H9 (cell line): ENCODE data around the gene NT5DC3. TPM values are rescaled to one million over a fixed set of nuclear protein-coding genes. Genes with fewer than 3 reads are reported as not detected.

Source experiments
- DNase-seq: peaks from one replicate; pipeline ENCODE4 v3.0.0-alpha.2; 2017
- H2AFZ ChIP-seq: one replicate; pipeline ENCODE4 v1.6.1; 2013; ENCODE audit warnings: mild to moderate bottlenecking, low read length, control low read depth, moderate library complexity
- H2AK5ac ChIP-seq: 2 replicates; pipeline ENCODE4 v1.6.1; 2013; ENCODE audit warnings: low read length, control low read depth, mixed read lengths; ENCODE audit not compliant: insufficient read length
- H2BK120ac ChIP-seq: one replicate; pipeline ENCODE4 v1.6.1; 2013; ENCODE audit warnings: low read depth, mild to moderate bottlenecking, low read length, control low read depth, inconsistent platforms; ENCODE audit not compliant: poor library complexity, severe bottlenecking
- H2BK12ac ChIP-seq: 2 replicates; pipeline ENCODE4 v1.6.1; 2013; ENCODE audit warnings: low read length, control low read depth, mixed read lengths, low read depth; ENCODE audit not compliant: insufficient read length
- H2BK15ac ChIP-seq: 2 replicates; pipeline ENCODE4 v1.6.1; 2013; ENCODE audit warnings: low read depth, low read length, control low read depth
- H2BK20ac ChIP-seq: one replicate; pipeline ENCODE4 v1.6.1; 2013; ENCODE audit warnings: low read depth, mild to moderate bottlenecking, low read length, control low read depth, inconsistent platforms; ENCODE audit not compliant: poor library complexity, severe bottlenecking
- H2BK5ac ChIP-seq: 2 replicates; pipeline ENCODE4 v1.6.1; 2013; ENCODE audit warnings: low read length, control low read depth, mixed read lengths; ENCODE audit not compliant: insufficient read length
- H3K14ac ChIP-seq: 2 replicates; pipeline ENCODE4 v1.6.1; 2013; ENCODE audit warnings: low read length, control low read depth; ENCODE audit not compliant: insufficient read depth
- H3K18ac ChIP-seq: 2 replicates; pipeline ENCODE4 v1.6.1; 2013; ENCODE audit warnings: low read depth, mild to moderate bottlenecking, mixed read lengths, low read length, control low read depth; ENCODE audit not compliant: insufficient read length
- H3K23ac ChIP-seq: 2 replicates; pipeline ENCODE4 v1.6.1; 2013; ENCODE audit warnings: low read length, control low read depth, mixed read lengths, low read depth; ENCODE audit not compliant: insufficient read length
- H3K23me2 ChIP-seq: 2 replicates; pipeline ENCODE4 v1.6.1; 2013; ENCODE audit warnings: low read depth, mild to moderate bottlenecking, mixed read lengths, low read length, control low read depth; ENCODE audit not compliant: insufficient read length, poor library complexity, severe bottlenecking
- H3K27ac ChIP-seq: 2 replicates; pipeline ENCODE4 v1.5.1; 2013; ENCODE audit warnings: low read length, control low read depth, mixed read lengths, low read depth; ENCODE audit not compliant: insufficient read length
- H3K27me3 ChIP-seq: 2 replicates; pipeline ENCODE4 v1.6.1; 2013; ENCODE audit warnings: low read length, control low read depth, inconsistent platforms; ENCODE audit not compliant: insufficient read depth
- H3K4ac ChIP-seq: 2 replicates; pipeline ENCODE4 v1.6.1; 2013; ENCODE audit warnings: low read depth, mild to moderate bottlenecking, control low read depth, inconsistent platforms, low read length, moderate library complexity
- H3K4me1 ChIP-seq: 2 replicates; pipeline ENCODE4 v1.6.1; 2013; ENCODE audit warnings: low read length, control low read depth, inconsistent platforms; ENCODE audit not compliant: insufficient read depth
- H3K4me2 ChIP-seq: 2 replicates; pipeline ENCODE4 v1.6.1; 2013; ENCODE audit warnings: low read length, control low read depth, mixed read lengths; ENCODE audit not compliant: insufficient read length, insufficient read depth
- H3K56ac ChIP-seq: 2 replicates; pipeline ENCODE4 v1.6.1; 2013; ENCODE audit warnings: low read depth, mild to moderate bottlenecking, mixed read lengths, low read length, control low read depth; ENCODE audit not compliant: insufficient read length
- H3K79me1 ChIP-seq: 2 replicates; pipeline ENCODE4 v1.6.1; 2013; ENCODE audit warnings: low read depth, mild to moderate bottlenecking, moderate library complexity, low read length, control low read depth, inconsistent platforms; ENCODE audit not compliant: insufficient read depth, poor library complexity, severe bottlenecking
- H3K79me2 ChIP-seq: 2 replicates; pipeline ENCODE4 v1.6.1; 2013; ENCODE audit warnings: low read length, control low read depth, inconsistent platforms; ENCODE audit not compliant: insufficient read depth
- H3K9ac ChIP-seq: 2 replicates; pipeline ENCODE4 v1.6.1; 2013; ENCODE audit warnings: low read length, control low read depth, mixed read lengths; ENCODE audit not compliant: insufficient read length; ENCODE audit errors: extremely low read depth
- H3K9me3 ChIP-seq: one replicate; pipeline ENCODE4 v1.6.1; 2013; ENCODE audit warnings: low read depth, low read length, inconsistent platforms; ENCODE audit not compliant: control insufficient read depth
- H3T11ph ChIP-seq: one replicate; pipeline ENCODE4 v1.6.1; 2013; ENCODE audit warnings: mild to moderate bottlenecking, low read length, control low read depth, inconsistent platforms
- H4K20me1 ChIP-seq: one replicate; pipeline ENCODE4 v1.6.1; 2013; ENCODE audit not compliant: control insufficient read depth, insufficient read length, insufficient read depth
- H4K5ac ChIP-seq: 2 replicates; pipeline ENCODE4 v1.6.1; 2013; ENCODE audit warnings: low read depth, mild to moderate bottlenecking, mixed read lengths, low read length, control low read depth; ENCODE audit not compliant: insufficient read length
- H4K8ac ChIP-seq: replicated peaks from 2 replicates; pipeline ENCODE4 v1.6.1; 2013; ENCODE audit warnings: low read length, control low read depth, mixed read lengths, low read depth; ENCODE audit not compliant: insufficient read length
- H4K91ac ChIP-seq: 2 replicates; pipeline ENCODE4 v1.6.1; 2013; ENCODE audit warnings: low read depth, mild to moderate bottlenecking, moderate library complexity, mixed read lengths, low read length, control low read depth; ENCODE audit not compliant: insufficient read length
- H3K27ac Mint-ChIP-seq, 3 experiments: 2 replicates in 2 of 3; 3 replicates in 1 of 3; pipeline ENCODE4 v1.8.0; 2020 to 2021; ENCODE audit warnings: mixed read lengths in 3 of 3, mild to moderate bottlenecking in 1 of 3, moderate library complexity in 1 of 3
- H3K27me3 Mint-ChIP-seq: 2 replicates; pipeline ENCODE4 v1.8.0; 2021; ENCODE audit warnings: low read depth, mild to moderate bottlenecking, moderate library complexity, mixed read lengths
- H3K36me3 Mint-ChIP-seq, 3 experiments: 2 replicates in 2 of 3; 3 replicates in 1 of 3; pipeline ENCODE4 v1.8.0; 2020 to 2021; ENCODE audit warnings: low read depth in 3 of 3, mixed read lengths in 3 of 3; ENCODE audit not compliant: insufficient read depth in 1 of 3
- H3K4me1 Mint-ChIP-seq, 2 experiments: 2 replicates each; pipeline ENCODE4 v1.8.0; 2020; ENCODE audit warnings: mixed read lengths in 2 of 2
- H3K4me3 Mint-ChIP-seq, 2 experiments: 2 replicates in 1 of 2; 3 replicates in 1 of 2; pipeline ENCODE4 v1.8.0; 2020 to 2021; ENCODE audit warnings: mild to moderate bottlenecking in 2 of 2, mixed read lengths in 2 of 2, moderate library complexity in 1 of 2
- H3K9me3 Mint-ChIP-seq, 2 experiments: 2 replicates in 1 of 2; 3 replicates in 1 of 2; pipeline ENCODE4 v1.8.0; 2020; ENCODE audit warnings: mild to moderate bottlenecking in 2 of 2, mixed read lengths in 2 of 2, moderate library complexity in 1 of 2
- WGBS: extraction: QIAGEN DNeasy Blood & Tissue Kit; methylation state at CpG from one replicate; pipeline ENCODE4 v1.1.7; 2013; ENCODE audit warnings: missing lambda C conversion rate, low lambda C conversion rate, mixed read lengths; ENCODE audit not compliant: insufficient read length; ENCODE audit errors: extremely low coverage; 5-methylcytosine and 5-hydroxymethylcytosine counted together
- total RNA-seq: library from RNA; stranded (reverse); gene quantifications from 2 replicates; pipeline ENCODE4 v1.2.1, GENCODE V29; 2021
- TF ChIP-seq, protein P1 (sequence below): fragments of 200-600 bp; sonication (generic); conservative IDR thresholded peaks from 3 replicates; pipeline ENCODE4 v1.8.0; 2021; ENCODE audit warnings: antibody characterized with exemption, mild to moderate bottlenecking

Gene NT5DC3
- total RNA-seq, 1 experiment from 2014 or later, result 13.6 TPM

GRCh38 chr12:103793046-103793445, 48.0 kb downstream of the NT5DC3 start:
- no peak overlapping the region for H2AFZ ChIP-seq
- H3K27ac ChIP-seq, result no peak overlapping the region
- Mint-ChIP-seq H3K4me3 (no peak overlapping the region), H3K27me3 (no peaks in the 10 kb centered on the region), H3K36me3 (peaks cover 34 to 58% (median 40%) of the 10 kb centered on the region in 3 experiments), H3K9me3 (no peaks in the 10 kb centered on the region), H3K4me1 (peaks cover 3 to 14% of the 10 kb centered on the region in 2 experiments; a peak in 2 of 4 replicates), H3K27ac (no peak overlapping the region)
- no peaks in the 10 kb centered on the region for H3K79me1 ChIP-seq
- H2BK15ac ChIP-seq, result no peak overlapping the region
- TF ChIP-seq, protein P1, sequence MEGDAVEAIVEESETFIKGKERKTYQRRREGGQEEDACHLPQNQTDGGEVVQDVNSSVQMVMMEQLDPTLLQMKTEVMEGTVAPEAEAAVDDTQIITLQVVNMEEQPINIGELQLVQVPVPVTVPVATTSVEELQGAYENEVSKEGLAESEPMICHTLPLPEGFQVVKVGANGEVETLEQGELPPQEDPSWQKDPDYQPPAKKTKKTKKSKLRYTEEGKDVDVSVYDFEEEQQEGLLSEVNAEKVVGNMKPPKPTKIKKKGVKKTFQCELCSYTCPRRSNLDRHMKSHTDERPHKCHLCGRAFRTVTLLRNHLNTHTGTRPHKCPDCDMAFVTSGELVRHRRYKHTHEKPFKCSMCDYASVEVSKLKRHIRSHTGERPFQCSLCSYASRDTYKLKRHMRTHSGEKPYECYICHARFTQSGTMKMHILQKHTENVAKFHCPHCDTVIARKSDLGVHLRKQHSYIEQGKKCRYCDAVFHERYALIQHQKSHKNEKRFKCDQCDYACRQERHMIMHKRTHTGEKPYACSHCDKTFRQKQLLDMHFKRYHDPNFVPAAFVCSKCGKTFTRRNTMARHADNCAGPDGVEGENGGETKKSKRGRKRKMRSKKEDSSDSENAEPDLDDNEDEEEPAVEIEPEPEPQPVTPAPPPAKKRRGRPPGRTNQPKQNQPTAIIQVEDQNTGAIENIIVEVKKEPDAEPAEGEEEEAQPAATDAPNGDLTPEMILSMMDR, result no peak
- no peaks in the 10 kb centered on the region for H3K23me2 ChIP-seq
- H3K18ac ChIP-seq, result no peak overlapping the region
- no peak overlapping the region for H3K9ac ChIP-seq
- WGBS, result no CpG with 5 or more reads among the region's 3 CpGs
- no peaks in the 10 kb centered on the region for H3K9me3 ChIP-seq
- no peak overlapping the region for H3K23ac ChIP-seq
- H4K20me1 ChIP-seq, result no peaks in the 10 kb centered on the region
- no peaks in the 10 kb centered on the region for H3K4me1 ChIP-seq
- no peak overlapping the region for H3K4me2 ChIP-seq
- H2AK5ac ChIP-seq, result no peak overlapping the region
- no peak overlapping the region for H2BK12ac ChIP-seq
- no peak for DNase-seq
- H3K79me2 ChIP-seq, result no peaks in the 10 kb centered on the region
- H3K56ac ChIP-seq, result no peak overlapping the region
- H4K5ac ChIP-seq, result no peak overlapping the region
- no peak overlapping the region for H2BK20ac ChIP-seq
- no peak overlapping the region for H2BK120ac ChIP-seq
- no peak overlapping the region for H3T11ph ChIP-seq
- no peaks in the 10 kb centered on the region for H3K27me3 ChIP-seq
- no peak overlapping the region for H2BK5ac ChIP-seq
- H3K14ac ChIP-seq, result no peak overlapping the region
- H3K4ac ChIP-seq, result no peak overlapping the region
- H4K8ac ChIP-seq, result no peak overlapping the region
- H4K91ac ChIP-seq, result no peak overlapping the region
